MCF 10A (cell line): ENCODE data around the gene ZFYVE28. TPM values are rescaled to one million over a fixed set of nuclear protein-coding genes. Genes with fewer than 3 reads are reported as not detected.
"Not testable (repeated sequence)": the region's sequence is repeated elsewhere in the genome, so short reads cannot be mapped to it uniquely, and the experiment has no call there.

ENCODE experiments used
- BruUV-seq: library from RNA; stranded (reverse); fragments of 400-500 nt; replicated peaks from 2 replicates; lab custom pipeline; 2021; lab: Mats Ljungman, UMichigan
- CTCF ChIA-PET: fragments of 300-600 bp; sonication (Branson Sonifier 250); formaldehyde crosslinking; extraction: SDS; loops from one replicate; lab custom pipeline; 2021; ENCODE audit warnings: antibody characterized with exemption, inconsistent platforms; lab: Yijun Ruan, JAX
- POLR2A ChIA-PET: fragments of 300-600, 350-650 bp; sonication (Branson Sonifier 250); formaldehyde crosslinking; extraction: SDS; loops from one replicate; lab custom pipeline; 2020; ENCODE audit warnings: antibody characterized with exemption, inconsistent platforms; lab: Yijun Ruan, JAX
- DNase-seq: peaks from one replicate; pipeline ENCODE4 v3.0.0-alpha.2; 2018; ENCODE audit not compliant: unreplicated experiment
- H3K27ac Mint-ChIP-seq: one replicate; pipeline ENCODE4 v1.8.0; 2022; ENCODE audit warnings: mild to moderate bottlenecking, low read depth, mixed read lengths; ENCODE audit not compliant: unreplicated experiment
- H3K27me3 Mint-ChIP-seq: one replicate; pipeline ENCODE4 v1.8.0; 2022; ENCODE audit warnings: mixed read lengths; ENCODE audit not compliant: insufficient read depth, unreplicated experiment
- H3K36me3 Mint-ChIP-seq: one replicate; pipeline ENCODE4 v1.8.0; 2022; ENCODE audit warnings: mild to moderate bottlenecking, moderate library complexity, mixed read lengths; ENCODE audit not compliant: insufficient read depth, unreplicated experiment
- H3K4me1 Mint-ChIP-seq: one replicate; pipeline ENCODE4 v1.8.0; 2022; ENCODE audit warnings: mixed read lengths; ENCODE audit not compliant: insufficient read depth, unreplicated experiment
- H3K4me3 Mint-ChIP-seq: one replicate; pipeline ENCODE4 v1.8.0; 2022; ENCODE audit warnings: mild to moderate bottlenecking, moderate library complexity, mixed read lengths; ENCODE audit not compliant: unreplicated experiment
- H3K9me3 Mint-ChIP-seq: one replicate; pipeline ENCODE4 v1.8.0; 2022; ENCODE audit warnings: mixed read lengths; ENCODE audit not compliant: unreplicated experiment
- CTCF ChIP-seq: fragments of 200-600 bp; IDR thresholded peaks from one replicate; pipeline ENCODE4 v1.8.0; 2022; ENCODE audit warnings: antibody characterized with exemption, mild to moderate bottlenecking; ENCODE audit not compliant: unreplicated experiment
- intact Hi-C: fragments of 100-400 bp; cut with micrococcal nuclease; formaldehyde crosslinking; loops from 2 replicates; pipeline ENCODE4 v1.14.1; 2022
- total RNA-seq: library from RNA; stranded (reverse); gene quantifications from 2 replicates; pipeline ENCODE4 v1.2.3, GENCODE V29; 2022

Gene ZFYVE28
- total RNA-seq, 1 experiment from 2014 or later: 1.6 TPM

GRCh38 chr4:2236944-2237666 is 181.3 kb downstream of the ZFYVE28 start:
- no peak overlapping the region for H3K4me3 Mint-ChIP-seq
- POLR2A ChIA-PET: interaction anchor here (1.2 kb wide), 1 partner anchor 25 kb away, joined by 3 read pairs; no protein-coding TSS in a partner anchor

GRCh38 chr4:2231082-2231481 is 187.4 kb downstream of the ZFYVE28 start:
- ChIA-PET CTCF (interaction anchor here (6.5 kb wide), 1 partner anchor 11 kb away, joined by 46 read pairs; no protein-coding TSS in a partner anchor), POLR2A (interaction anchor here (1.1 kb wide), 1 partner anchor 238 kb away, joined by 3 read pairs; the partner anchor contains the start of gene RNF4)
- Mint-ChIP-seq H3K36me3 (peaks cover 55% of the 10 kb centered on the region), H3K4me1 (no peaks in the 10 kb centered on the region), H3K9me3 (no peaks in the 10 kb centered on the region), H3K4me3 (no peak overlapping the region), H3K27me3 (no peaks in the 10 kb centered on the region), H3K27ac (no peak overlapping the region)
- no peak for DNase-seq
- no TSS peak for BruUV-seq
- TF ChIP-seq CTCF: no peak
- intact Hi-C loops: no loop called here

More at GRCh38 chr4:2236944-2237666, 181.3 kb downstream of the ZFYVE28 start:
- H3K27me3 Mint-ChIP-seq: no peaks in the 10 kb centered on the region
- peaks cover 29% of the 10 kb centered on the region for H3K4me1 Mint-ChIP-seq
- intact Hi-C loops: no loop called here
- no peak for TF ChIP-seq CTCF
- H3K36me3 Mint-ChIP-seq: peaks cover 62% of the 10 kb centered on the region
- no peaks in the 10 kb centered on the region for H3K9me3 Mint-ChIP-seq
- DNase-seq: no peak
- no TSS peak for BruUV-seq
- no peak overlapping the region for H3K27ac Mint-ChIP-seq
- CTCF ChIA-PET: interaction anchor here (0.7 to 1.7 kb wide), 3 partner anchors 17 to 609 kb away, joined by 3 to 12 read pairs (median 5); no protein-coding TSS in a partner anchor

GRCh38 chr4:2226261-2226660 is 192.2 kb downstream of the ZFYVE28 start:
- TF ChIP-seq CTCF: no peak
- BruUV-seq: no TSS peak
- no peaks in the 10 kb centered on the region for H3K27me3 Mint-ChIP-seq
- no peak overlapping the region for H3K4me3 Mint-ChIP-seq
- H3K27ac Mint-ChIP-seq: no peak overlapping the region
- ChIA-PET POLR2A (interaction anchor here (0.6 to 0.7 kb wide), 2 partner anchors 12 to 103 kb away, joined by 3 to 4 read pairs; no protein-coding TSS in a partner anchor), CTCF (interaction anchor here (0.6 kb wide), 2 partner anchors 12 to 18 kb away, joined by 3 to 4 read pairs; no protein-coding TSS in a partner anchor)
- H3K36me3 Mint-ChIP-seq: peaks cover 47% of the 10 kb centered on the region
- DNase-seq: no peak
- H3K9me3 Mint-ChIP-seq: no peaks in the 10 kb centered on the region
- intact Hi-C loops: no loop called here
- H3K4me1 Mint-ChIP-seq: no peaks in the 10 kb centered on the region

GRCh38 chr4:2222838-2223237 is 195.6 kb downstream of the ZFYVE28 start:
- Mint-ChIP-seq H3K4me3 (no peak overlapping the region), H3K9me3 (no peaks in the 10 kb centered on the region), H3K36me3 (peaks cover 31% of the 10 kb centered on the region), H3K27me3 (no peaks in the 10 kb centered on the region), H3K27ac (no peak overlapping the region), H3K4me1 (peaks cover 8% of the 10 kb centered on the region)
- TF ChIP-seq CTCF: no peak
- intact Hi-C loops: no loop called here
- DNase-seq: no peak
- no TSS peak for BruUV-seq
- ChIA-PET POLR2A (interaction anchor here (1.2 kb wide), 1 partner anchor 16 kb away, joined by 5 read pairs; no protein-coding TSS in a partner anchor), CTCF (no interaction called here)

- POLR2A ChIA-PET: interaction anchor here (1.8 kb wide), 1 partner anchor 20 kb away, joined by 11 read pairs; no protein-coding TSS in a partner anchor
Observed at GRCh38 chr4:2221378-2221777, 197.1 kb downstream of the ZFYVE28 start.

More at GRCh38 chr4:2221378-2221777, 197.1 kb downstream of the ZFYVE28 start:
- peaks cover 20% of the 10 kb centered on the region for H3K36me3 Mint-ChIP-seq
- H3K9me3 Mint-ChIP-seq, H3K27ac Mint-ChIP-seq, BruUV-seq, DNase-seq, H3K4me3 Mint-ChIP-seq, H3K27me3 Mint-ChIP-seq, H3K4me1 Mint-ChIP-seq, intact Hi-C loops: not testable (repeated sequence)
- CTCF ChIA-PET: interaction anchor here (0.6 to 4.0 kb wide), 9 partner anchors 10 to 512 kb away, joined by 3 to 46 read pairs (median 5); partner anchors contain the start of genes CFAP99 and RNF4
